GM12873 (cell line): ENCODE results near the gene OR6S1.

Experiments
- TF ChIP-seq, protein P1 (sequence below): IDR thresholded peaks from 2 replicates; pipeline ENCODE4 v1.5.1; 2012; ENCODE audit warnings: low read depth, mild to moderate bottlenecking, moderate library complexity, low read length, control low read depth; ENCODE audit not compliant: insufficient read depth; ENCODE audit errors: missing control alignments

Gene OR6S1

GRCh38 chr14:20631880-20632389, 9.6 kb downstream of the OR6S1 start:
- TF ChIP-seq, protein P1, sequence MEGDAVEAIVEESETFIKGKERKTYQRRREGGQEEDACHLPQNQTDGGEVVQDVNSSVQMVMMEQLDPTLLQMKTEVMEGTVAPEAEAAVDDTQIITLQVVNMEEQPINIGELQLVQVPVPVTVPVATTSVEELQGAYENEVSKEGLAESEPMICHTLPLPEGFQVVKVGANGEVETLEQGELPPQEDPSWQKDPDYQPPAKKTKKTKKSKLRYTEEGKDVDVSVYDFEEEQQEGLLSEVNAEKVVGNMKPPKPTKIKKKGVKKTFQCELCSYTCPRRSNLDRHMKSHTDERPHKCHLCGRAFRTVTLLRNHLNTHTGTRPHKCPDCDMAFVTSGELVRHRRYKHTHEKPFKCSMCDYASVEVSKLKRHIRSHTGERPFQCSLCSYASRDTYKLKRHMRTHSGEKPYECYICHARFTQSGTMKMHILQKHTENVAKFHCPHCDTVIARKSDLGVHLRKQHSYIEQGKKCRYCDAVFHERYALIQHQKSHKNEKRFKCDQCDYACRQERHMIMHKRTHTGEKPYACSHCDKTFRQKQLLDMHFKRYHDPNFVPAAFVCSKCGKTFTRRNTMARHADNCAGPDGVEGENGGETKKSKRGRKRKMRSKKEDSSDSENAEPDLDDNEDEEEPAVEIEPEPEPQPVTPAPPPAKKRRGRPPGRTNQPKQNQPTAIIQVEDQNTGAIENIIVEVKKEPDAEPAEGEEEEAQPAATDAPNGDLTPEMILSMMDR: no peak

DNA sequence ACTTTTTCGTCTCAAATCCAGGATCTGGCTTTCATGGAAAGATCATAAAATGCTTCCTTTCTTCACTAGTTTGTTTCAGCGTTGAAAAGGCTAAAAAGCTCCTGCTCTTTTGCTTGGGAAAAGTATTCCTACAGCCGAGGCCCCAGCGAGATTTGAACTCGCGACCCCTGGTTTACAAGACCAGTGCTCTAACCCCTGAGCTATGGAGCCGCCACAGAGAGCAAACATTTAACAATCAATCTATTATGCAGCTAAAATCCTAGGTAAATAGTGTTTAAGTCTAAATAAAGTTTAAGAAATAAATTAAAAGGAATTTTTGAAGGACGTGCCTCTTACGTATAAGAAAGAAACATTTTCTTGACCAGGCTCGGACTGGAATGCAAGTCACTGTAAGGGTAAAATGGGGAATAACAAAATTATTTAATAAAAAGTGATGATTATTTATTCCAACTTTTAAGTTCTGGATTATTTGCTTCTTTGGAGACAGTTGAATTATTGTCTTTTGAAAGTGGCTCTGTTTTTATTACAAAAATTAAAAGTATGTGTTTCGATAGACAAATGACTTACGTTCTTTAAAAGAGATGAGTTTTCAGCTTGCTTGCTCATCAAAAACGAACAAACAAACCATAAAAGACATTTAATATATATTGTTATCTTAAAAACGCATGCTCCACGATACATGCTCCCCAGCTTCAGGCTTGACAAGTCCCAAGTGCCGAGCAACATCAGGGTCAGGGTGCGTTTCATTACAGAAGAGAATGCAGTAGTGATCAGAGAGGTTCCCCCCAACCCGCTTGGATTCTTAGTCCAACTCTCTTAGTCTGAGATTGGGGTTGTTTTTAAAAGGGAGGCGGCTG, 10.2 kb downstream of the OR6S1 start:
- TF ChIP-seq, protein P1: no peak

DNA sequence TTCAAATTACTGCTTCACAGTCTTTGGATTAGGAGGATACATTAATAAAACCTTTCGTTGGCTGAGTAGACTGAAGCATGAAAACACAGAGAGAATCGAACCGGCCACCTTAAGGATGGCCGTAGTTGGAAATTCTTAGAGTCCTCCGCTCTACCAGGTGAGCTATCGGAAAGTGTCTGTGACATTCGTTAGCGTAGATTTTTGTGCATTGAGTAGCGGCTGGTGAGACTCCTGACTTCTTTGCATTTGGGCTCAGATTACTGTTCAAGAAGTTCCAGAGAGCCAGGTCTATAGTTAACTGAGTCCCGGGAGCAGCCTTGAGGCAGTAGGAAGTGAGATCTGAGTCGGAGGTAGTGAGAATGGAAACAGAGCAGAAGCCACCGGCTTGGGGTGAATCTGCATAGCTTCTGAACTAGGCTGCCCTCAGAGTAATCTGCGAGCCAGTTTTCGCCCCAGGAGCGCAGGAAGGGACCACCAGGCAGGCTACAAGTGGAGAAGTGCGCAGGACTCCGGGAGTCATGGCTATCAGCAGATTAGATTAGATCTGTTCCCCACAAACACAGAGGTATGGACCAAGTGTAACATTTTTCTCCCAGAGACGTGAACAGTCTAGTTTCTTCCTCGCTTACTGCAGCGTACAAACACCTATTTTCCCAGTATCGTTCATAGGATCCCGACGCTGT, 11.0 kb downstream of the OR6S1 start:
- TF ChIP-seq, protein P1: no peak

DNA sequence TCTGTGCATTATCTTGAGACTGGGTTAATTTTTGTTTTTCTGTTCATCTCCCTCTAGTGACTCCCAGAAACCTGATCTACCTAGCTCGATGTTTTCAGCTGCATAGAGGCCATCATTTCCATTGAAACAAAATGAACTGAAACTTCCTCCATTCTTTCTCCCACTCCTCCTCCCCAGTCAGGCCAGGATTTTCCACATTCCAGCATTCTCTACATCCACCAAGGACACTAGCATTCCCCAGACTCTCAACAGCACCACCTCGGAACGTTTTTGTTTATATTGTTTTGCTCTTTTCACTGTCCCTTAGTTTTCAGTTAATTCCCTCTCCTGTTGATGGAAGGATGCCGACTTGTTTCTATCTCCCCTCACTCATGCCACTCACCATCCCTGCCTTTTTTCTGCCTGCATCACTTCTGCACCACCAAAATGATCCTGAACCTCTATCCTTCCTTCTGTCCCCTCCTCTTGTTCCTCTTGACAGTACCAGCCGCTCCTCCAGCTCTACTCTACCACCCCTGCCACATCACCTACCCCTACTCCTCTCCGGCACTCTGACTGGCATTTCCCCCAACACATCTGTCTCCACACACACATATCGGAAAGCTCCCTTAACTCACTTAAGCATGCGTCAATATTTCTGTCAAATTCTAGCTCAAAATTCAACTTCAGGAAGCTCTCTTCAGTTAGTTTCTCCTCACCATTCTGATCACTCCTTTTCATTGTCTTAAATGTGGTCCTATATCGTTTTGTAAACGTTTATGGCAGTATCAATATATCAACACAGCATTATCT, 13.2 kb downstream of the OR6S1 start:
- TF ChIP-seq, protein P1: no peak

GRCh38 chr14:20627346-20628027, 14.0 kb downstream of the OR6S1 start:
- TF ChIP-seq, protein P1: no peak

DNA sequence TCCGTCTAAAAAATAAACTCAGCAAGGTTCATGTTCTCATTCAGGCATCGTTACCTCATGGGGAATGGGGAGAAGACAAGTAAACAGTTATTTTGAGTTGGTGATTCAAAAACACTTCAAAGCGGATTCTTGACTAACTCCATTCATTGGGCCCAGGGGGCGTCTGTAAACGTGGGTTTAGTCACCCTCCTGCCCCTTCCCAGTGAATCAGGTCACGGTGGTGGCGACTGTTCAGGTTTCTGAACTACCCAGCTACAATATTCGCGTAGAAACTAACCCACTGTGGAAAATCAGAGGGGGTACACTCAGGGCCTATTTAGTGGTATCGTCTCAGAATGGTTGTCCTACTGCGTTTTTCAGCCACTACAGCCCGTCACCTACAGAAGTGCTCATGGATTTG, 15.2 kb downstream of the OR6S1 start:
- TF ChIP-seq, protein P1: no peak
